Prostate gland (tissue), 2 donors: Measurements from ENCODE around the gene TENT5C.

ENCODE experiments used
- CTCF ChIP-seq, 4 experiments: fragments of 200-600 bp in 2 of 4; fragments of 450-650 bp in 2 of 4; sonication (generic) in 2 of 4; IDR thresholded peaks; 1 replicate in 3 of 4; 2 replicates in 1 of 4; pipeline ENCODE4 v1.5.1; 2016 to 2019; ENCODE audit warnings: antibody characterized with exemption in 4 of 4, mild to moderate bottlenecking in 2 of 4, moderate library complexity in 2 of 4
- POLR2AphosphoS5 ChIP-seq: sonication (generic); formaldehyde crosslinking; IDR thresholded peaks from one replicate; pipeline ENCODE4 v1.6.1; 2017; ENCODE audit warnings: antibody characterized with exemption

GRCh38 chr1:117598489-117598888 is 7.4 kb upstream of the TENT5C start:
- no peak for TF ChIP-seq CTCF (IDR thresholded peaks at IDR 0.05)
- no peak for TF ChIP-seq POLR2AphosphoS5
